HG02759 (cell line): ENCODE measurements around the gene OCSTAMP.

Experiments used
- ATAC-seq: cut with Tn5 transposase; IDR thresholded peaks from one replicate; pipeline ENCODE4 v1.9.1; 2021; ENCODE audit warnings: mild to moderate bottlenecking, moderate library complexity; ENCODE audit not compliant: unreplicated experiment

OCSTAMP gene, protein sequence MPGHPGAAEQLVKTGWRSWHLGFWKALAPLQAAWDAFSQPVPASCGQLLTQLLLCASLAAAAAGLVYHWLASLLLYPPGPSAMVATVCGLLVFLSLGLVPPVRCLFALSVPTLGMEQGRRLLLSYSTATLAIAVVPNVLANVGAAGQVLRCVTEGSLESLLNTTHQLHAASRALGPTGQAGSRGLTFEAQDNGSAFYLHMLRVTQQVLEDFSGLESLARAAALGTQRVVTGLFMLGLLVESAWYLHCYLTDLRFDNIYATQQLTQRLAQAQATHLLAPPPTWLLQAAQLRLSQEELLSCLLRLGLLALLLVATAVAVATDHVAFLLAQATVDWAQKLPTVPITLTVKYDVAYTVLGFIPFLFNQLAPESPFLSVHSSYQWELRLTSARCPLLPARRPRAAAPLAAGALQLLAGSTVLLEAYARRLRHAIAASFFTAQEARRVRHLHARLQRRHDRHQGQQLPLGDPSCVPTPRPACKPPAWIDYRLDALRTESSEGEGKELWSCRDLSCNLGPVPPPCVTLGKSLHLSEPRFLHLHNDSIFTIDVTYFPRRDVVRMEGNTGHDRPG

DNA sequence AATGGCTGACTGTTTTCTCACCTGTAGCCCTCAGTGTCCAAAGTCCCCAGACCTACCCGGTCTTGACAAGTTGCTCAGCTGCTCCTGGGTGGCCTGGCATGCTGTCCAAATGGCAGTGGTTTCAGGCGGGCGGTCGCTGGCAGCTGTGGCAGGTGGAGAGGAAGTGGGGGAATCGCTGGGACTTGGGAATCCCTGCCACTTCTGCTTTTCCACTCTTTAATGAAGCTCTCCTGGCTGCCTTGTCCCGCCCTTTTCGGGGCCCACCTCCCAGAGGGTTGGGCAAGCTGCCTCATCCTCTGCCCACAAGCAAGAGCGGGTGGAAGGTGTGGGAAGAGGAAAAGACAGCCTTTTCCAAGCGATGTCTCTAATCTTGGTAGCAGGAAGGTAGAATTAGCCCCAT lies at the start of gene OCSTAMP:
Gene OCSTAMP, minus strand, starts transcription at position 194 of the 400 bp plus-strand sequence. Its CDS starts 94 bp downstream, at position 100.
- no peak for ATAC-seq

DNA sequence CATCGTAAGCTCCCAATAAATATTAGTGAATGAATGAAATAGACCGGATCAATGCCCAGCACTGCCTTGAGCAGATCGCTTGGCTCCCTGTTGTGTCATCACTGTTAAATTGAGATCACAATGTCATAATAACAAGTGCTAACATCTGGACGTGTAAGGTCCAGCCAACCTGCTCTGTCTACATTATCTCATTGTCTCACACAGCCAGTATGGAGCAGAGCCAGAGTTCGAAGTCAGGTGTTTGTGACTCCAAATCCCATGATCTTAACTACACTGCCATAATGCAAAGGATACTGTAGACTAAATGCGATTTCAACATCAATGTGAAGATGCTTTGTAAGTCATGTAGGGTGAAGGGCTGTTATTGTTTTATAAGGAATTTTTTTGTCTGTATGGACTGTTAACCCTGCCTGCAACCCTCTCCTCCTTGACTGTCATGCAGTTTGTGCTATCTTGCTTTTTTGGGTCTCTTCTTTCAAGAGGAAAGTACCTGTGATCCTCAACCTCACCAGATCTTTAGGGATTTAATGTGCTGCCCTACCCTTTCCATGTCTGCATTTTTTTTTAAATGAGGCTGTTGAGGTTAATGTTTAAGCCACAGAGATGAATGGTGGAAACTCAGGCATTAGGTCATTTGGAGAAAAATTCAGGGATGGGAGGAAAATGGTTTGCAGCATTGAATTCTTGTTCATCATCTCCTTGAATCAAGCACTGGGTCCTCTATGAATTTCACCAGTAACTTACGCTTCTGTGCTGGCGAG lies 49.0 kb upstream of the OCSTAMP start:
- ATAC-seq, result no peak

DNA sequence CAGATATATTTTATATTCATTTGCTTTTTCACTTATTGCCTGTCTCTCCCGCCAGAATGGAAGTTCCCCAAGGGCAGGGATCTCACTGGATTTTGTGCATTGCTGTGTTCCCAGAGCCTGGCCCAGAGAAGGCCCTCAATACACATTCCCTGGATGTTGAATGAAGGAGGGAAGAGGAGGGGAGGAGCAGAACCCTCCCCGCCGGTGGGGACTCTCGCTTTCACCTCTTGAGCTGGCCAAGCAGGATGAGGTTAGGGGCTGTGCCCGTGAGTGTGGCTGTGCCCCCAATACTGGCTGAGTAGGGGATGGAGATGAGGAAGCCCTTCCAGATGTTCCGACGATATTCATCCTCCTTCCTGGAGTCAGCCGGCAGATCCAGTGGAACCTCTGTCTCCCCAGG lies 45.5 kb upstream of the OCSTAMP start:
- ATAC-seq, result no peak

DNA sequence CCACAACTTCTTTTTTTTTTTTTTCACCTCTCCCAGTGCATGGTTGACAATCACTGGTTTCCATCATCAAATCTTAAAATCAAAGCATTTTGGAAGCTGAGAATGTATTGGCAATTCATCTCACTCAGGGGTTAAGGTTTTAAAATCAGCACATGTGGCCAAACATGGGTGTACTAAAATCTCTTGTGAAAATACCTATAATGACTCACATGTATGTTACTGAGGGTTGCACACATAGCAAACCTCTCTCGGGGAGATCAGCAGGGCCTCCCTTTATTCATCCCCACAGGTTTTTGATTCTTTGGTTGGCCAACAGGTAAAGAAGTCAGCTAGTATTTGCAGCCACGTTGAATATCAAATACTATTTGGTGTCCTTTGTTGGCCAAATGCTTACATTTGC lies 44.3 kb upstream of the OCSTAMP start:
- ATAC-seq, result no peak

DNA sequence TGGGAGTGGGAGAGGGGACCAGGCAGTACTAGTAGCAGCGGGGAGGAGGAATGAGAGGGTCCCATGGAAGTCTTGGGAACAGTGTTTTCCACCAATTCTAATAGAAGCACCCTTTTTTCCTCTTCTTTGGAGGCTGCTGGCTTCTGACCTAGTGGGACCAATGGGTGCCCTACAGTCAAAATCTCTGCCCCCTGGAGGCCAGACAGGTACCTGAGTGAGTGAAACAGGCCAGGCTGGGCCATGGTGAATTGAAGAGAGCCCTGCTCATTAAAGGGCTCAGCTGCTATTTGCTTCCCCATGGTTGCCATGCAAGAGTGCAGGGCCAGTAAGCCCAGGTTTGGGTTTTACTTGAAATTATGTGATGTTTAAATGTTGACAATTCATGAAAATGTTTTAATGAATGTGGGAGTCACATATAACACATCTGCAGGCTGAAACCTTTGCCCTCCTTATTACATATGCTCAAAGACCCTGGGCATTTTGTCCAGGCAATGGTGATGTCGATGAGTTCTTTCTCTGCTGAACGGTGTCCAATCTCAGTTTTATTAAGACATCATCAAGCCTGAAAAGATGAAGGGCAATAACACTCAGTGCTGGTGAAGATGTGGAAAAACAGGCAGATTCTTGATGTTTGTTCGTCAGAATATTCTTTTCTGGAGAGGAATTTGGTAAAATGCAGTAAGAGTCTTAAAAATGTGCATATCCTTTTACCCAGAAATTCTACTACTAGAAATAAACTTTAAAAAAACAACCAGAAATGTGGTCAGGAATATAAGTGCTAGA lies 42.3 kb upstream of the OCSTAMP start:
- no peak for ATAC-seq

DNA sequence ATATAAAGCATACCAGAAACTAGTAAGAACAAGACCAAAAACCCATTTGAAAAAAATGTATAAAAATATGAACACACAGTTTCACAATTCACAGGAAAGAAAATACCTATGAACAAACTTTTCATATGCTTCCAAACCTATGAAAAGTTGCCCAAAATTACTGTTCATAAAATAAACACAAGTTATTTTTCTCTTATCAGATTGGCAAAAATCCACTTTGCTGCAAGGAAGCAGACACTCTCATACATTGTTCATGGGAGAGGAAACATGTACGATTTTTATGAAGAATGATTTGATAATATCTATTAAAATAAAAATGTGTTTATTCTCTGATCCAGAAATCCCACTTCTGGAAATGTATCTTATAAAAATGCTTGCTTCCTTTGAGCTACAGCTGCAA lies 40.0 kb upstream of the OCSTAMP start:
- no peak for ATAC-seq

DNA sequence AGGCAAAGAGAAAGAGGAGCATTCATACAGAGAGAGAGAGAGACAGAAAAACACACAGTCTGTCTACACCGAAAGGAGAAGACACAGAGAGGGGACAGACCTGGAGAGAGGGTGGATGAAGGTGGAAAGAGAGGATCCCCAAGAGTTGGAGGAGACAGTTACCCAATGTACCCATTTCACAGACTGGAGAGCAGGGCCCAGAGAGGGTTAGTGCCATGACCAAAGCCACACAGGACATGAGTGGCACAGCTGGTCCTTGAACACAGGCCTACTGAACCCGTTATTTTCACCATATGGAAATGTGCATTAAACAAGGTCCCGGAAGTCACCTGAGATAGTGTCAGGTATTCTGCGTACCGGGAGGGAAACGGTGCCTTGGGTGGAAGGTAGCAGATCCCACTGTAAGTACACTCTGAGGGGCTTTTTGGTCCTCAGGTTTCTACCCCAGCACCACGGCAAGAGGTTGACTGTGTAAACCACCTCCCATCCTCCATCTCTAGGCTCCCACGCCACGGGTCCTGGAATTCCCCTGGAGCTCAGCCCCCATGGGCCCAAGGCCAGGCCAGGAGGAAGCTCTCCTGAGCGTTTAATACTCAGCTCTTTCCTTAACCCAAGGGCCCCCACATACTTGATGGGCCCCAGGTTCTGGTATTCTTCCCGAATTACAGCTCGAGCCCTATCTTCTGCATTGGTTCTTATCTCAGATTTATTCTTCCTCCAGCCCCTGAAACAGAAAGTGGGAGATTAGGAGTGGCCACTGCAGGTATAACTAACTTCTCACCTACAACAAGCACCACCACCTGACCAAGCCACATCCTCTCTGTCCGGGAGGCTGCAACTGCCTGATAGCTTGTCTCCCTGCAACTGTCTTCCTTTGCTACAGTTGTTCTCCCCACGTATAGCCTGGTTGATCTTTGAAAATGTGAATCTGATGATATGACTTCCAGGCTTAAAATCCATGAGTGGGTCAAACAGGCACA lies 38.4 kb upstream of the OCSTAMP start:
- no peak for ATAC-seq

DNA sequence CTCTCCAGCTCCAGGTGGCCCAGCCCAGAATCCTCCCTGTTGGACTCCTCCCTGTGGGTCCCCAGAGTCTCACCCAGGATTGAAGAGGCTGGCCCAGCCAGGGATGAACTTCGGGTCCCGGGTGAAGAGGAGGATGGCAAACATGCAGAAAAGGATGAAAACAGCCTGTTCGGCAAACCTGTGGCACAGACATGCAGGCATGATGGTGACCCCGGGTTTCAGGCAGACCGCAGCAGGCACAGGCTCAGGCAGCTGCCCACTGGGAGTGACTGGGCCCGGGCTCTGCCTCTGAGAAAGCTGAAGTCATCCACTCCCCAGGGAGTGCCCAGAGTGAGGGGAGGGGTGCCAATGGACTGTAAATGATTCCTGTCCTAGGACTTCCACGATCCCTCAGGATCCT lies 37.5 kb upstream of the OCSTAMP start:
- no peak for ATAC-seq

DNA sequence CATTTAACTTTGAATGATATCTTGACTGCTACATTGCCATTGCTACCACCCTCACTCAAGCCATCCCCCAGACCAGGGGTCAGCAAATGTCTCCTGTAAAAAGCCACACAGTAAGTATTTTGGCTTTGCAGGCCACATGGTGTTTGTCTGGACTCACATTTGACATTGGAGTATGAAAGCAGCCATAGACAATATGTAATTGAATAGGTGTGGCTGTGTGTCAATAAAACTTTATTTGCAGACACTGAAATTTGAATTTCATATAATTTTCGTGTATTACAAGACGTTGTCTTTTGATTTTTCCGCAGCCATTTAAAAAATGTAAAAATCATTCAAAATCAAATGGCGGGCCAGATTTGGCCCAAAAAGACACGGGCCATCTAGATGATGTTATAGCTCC lies 36.3 kb upstream of the OCSTAMP start:
- no peak for ATAC-seq

DNA sequence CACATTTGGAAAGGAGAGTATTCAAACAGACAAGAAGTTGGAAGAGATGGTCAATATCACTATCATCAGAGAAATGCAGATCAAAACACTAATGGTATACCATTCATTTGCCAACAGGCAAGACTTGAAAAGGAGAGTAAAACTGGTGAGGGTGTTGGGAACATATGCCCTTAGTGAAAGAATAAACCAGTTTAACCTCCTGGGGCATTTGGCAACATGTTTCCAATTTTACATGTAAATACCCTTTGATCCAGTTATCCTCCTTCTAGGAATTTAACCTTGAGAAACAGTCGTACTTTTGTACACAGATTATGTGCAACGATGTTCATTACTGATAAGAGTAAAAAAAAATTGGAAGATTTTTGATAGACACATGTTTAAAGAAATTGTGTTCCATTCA lies 34.1 kb upstream of the OCSTAMP start:
- ATAC-seq, result no peak

DNA sequence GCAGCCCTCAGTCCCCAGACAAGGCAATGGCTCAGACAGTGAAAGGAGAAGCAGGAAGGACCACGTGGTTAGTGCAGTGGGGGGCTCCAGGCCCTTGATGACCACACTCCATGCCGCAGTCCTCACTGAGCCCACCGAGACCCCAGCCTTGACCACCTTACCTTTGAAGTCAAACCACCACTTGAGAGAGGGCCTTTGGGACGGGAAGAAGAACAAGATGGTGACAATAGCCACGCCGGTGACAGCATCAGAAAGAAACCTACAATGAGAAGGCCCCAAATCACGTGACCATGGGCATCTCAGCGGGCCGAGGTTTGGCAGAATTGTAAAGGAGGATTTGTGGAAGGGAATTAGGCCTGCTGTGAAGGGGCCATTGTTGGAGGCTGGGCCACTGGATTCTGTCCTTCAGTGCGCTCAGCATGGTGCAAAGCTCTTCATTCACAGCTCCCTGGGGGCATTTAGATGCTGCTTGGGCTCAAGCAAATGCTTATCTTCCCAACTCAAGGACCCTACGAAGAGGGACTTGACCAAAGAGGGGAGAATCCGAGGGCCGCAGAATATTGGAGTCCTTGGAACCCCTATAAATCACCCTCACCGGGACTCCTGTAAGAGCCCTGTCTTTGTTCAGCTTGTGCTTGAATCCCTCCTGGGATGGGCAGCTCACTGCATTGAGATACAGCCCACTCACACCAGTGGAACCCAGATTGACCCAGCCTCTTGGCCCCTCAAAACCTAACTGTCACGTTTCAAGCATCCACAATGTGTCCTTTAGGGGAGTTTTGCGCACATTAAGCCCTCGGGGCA lies 33.2 kb upstream of the OCSTAMP start:
- no peak for ATAC-seq

DNA sequence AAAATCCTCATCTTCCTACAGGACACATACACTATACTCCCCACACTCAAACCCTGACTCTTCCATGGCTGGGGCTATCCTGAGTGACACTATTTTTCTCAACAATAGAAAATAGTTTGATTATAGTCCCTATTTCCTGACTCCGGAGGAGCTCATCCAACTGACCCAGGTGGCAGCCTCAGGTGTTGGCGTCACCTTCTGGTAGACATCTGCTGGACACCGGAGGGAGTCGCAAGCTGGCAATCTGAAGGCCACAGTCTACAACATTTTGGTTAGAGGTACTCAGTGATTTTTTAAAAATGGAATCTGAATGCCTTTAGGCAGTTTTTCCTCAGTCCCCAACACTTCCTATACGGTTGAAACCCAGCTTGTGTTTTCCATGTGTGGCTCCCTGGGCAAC lies 32.2 kb upstream of the OCSTAMP start:
- no peak for ATAC-seq

DNA sequence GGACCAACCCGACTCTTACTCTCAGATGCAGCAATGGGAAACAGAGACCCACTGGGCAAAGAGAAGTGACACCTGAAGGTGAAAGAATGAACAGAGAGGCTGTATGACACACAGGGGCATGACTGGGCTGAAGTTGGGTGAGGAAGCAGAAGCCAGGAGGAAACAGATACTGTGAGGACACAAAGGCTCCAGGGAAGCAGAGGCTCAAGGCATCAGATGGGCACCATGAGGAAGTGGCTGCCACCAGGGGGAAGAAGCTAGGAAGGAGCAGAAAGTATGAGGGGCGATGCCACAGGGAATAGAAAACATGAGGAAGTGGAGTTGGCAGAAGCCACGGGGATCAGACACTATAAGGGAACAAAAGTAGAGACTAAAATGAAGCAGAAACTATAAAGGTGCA lies 30.9 kb upstream of the OCSTAMP start:
- ATAC-seq, result no peak

DNA sequence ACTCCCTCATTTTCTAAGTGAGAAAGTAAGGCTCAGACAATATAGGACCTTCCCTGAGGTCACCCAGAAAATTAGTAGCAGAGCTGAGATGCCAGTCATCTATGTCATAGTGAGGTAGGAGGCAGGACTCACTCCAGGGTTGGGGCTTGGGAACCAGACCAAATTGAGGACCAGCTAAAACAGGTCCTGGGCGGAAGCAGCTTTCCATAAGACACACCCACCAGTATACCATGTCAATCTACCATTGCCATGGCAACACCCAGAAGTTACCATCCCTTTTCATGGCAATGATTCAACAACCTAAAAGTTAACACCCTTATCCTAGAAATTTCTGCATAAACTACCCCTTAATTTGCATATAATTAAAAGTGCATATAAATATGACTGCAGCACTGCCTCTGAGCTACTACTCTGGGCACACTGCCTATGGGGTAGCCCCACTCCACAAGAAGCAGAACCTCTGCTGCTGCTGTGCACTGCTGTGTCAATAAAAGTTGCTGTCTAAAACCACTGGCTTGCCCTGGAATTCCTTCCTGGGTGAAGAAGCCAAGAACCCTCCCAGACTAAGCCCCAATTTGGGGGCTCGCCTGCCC lies 30.3 kb upstream of the OCSTAMP start:
- no peak for ATAC-seq

DNA sequence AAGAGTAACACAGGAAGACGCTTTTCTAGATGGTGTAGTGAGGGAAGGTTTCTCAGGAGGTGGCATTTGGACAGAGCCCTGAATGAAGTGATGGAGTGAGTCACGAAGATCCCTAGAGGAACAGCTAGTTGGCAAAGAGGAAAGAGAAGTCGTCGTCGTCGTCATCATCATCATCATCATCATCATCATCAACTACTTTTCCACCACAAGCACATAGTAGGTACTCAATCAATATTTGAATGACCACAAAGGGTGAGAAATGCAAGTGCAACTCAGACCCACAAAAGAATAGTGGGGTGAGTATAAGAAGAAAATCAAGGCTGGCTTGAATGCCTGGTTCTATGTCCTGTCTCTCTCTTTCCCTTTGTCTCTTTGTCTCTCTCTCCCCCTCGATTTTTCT lies 28.3 kb upstream of the OCSTAMP start:
- no peak for ATAC-seq

DNA sequence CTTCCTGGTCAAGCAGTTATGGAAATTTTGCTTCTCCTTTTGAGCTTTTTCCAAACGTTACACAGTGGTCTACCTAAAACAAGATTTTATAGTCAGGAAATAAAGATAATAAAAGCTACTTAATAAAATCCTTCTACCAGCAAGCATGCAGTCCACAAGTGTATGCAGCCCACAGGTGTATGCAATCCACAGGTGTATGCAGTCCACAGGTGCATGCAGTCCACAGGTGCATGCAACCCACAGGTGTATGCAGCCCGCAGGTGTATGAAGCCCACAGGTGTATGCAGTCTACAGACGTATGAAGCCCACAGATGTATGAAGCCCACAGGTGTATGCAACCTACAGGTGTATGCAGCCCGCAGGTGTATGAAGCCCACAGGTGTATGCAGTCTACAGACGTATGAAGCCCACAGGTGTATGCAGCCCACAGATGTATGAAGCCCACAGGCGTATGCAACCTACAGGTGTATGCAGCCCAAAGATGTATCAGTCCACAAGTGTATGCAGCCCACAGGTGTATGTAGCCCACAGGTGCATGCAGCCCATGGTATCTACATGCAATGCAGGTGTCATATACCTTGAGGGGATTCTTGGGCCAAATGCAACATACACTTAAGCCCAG lies 26.4 kb upstream of the OCSTAMP start:
- no peak for ATAC-seq

DNA sequence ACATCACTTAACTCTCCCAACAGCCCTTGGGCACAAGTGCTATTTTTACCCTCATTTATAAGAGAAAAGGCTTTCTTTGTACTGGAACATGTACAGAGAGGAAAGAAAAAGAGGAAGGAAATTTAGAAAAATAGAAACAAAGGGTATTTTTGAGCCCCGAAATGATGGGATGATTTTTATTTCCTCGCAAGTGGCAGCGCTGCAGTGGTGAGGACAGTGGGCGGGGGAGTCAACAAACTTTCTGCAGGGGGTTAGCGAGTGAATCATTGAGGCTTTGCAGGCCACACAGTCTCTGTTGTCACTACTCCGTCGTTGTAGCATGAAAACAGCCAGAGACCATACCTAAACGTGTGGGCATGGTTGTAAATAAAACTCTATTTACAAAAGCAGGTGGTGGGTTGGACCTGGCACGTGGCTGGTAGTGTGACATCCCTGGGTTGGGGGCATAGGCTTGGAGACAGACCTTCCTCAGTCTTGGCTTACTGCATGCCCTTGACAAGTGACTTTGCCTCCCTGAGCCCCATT lies 25.5 kb upstream of the OCSTAMP start:
- no peak for ATAC-seq

DNA sequence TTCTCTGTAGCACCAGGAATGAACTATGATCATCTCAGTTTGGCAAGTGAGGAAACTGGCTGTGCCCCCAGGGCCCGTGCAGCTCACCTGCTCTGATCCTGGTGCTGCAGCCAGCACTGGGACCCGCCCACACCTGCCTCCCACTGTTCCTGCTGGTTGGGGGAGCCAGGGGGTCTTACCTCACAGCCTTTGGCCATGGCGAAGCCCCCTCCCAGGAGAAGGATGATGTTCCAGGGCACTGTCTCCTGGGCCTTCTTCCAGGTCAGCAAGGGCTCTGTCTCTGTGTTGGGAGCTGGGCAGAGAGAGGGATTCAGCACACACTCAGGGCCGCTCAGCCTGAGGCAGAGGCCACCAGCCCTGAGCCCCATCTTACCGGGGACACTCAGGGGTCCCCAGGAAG lies 24.9 kb upstream of the OCSTAMP start:
- no peak for ATAC-seq
